Spleen (tissue), 7 donors: ENCODE measurements around the gene CNIH2.

ENCODE experiments used
- POLR2A ChIP-seq, 3 donors: fragments of 450-650 bp; IDR thresholded peaks; one replicate each; pipeline ENCODE4 v1.5.1; 2017; ENCODE audit warnings: antibody characterized with exemption in 3 of 3, mild to moderate bottlenecking in 1 of 3
- POLR2AphosphoS5 ChIP-seq, 3 donors: sonication (generic); formaldehyde crosslinking; IDR thresholded peaks; one replicate each; pipeline ENCODE4 v1.5.1; 2017; ENCODE audit warnings: antibody characterized with exemption in 3 of 3
- TF ChIP-seq, protein P1 (sequence below), 11 experiments: fragments of 200-600 bp in 7 of 11; fragments of 450-650 bp in 4 of 11; sonication (generic) in 4 of 11; IDR thresholded peaks in 8 of 11; conservative IDR thresholded peaks in 3 of 11; 1 replicate in 7 of 11; 2 replicates in 4 of 11; pipeline versions ENCODE4 v1.4.0 to v1.8.0; 2016 to 2021; ENCODE audit warnings: antibody characterized with exemption in 11 of 11, inconsistent platforms in 4 of 11, mild to moderate bottlenecking in 1 of 11
- donor health status: DM: no; HTN: no; CAD: no; lungs with moderate emphysema.
- donor health status: DM: no; HTN: no; CAD: no.
- donor health status: DM: no; HTN: no; CAD: no.

DNA sequence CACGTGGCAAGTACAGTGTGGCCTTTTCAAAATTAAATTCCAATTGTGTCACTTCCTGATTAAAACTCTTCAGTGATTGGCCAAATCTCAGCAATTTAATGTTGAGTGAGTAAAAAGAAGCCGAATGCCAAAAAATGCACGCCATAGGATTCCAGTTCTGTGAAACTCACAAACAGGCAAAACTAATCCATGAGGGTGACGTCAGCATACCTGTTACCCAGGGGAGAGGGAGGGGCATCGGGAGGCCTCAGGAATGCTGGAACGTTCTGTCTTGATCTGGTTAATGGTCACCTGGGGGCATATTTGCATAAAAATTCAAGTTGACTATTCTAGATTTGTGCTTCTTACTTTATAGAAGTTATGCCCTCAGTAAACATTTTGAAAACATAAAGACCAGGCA is 49.5 kb upstream of the CNIH2 start:
- TF ChIP-seq, protein P1, sequence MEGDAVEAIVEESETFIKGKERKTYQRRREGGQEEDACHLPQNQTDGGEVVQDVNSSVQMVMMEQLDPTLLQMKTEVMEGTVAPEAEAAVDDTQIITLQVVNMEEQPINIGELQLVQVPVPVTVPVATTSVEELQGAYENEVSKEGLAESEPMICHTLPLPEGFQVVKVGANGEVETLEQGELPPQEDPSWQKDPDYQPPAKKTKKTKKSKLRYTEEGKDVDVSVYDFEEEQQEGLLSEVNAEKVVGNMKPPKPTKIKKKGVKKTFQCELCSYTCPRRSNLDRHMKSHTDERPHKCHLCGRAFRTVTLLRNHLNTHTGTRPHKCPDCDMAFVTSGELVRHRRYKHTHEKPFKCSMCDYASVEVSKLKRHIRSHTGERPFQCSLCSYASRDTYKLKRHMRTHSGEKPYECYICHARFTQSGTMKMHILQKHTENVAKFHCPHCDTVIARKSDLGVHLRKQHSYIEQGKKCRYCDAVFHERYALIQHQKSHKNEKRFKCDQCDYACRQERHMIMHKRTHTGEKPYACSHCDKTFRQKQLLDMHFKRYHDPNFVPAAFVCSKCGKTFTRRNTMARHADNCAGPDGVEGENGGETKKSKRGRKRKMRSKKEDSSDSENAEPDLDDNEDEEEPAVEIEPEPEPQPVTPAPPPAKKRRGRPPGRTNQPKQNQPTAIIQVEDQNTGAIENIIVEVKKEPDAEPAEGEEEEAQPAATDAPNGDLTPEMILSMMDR (IDR thresholded peaks at IDR 0.05 in 8 of 11, conservative IDR thresholded peaks at IDR 0.05 in 3 of 11) = no peak
- no peak for TF ChIP-seq POLR2A (IDR thresholded peaks at IDR 0.05)
- no peak for TF ChIP-seq POLR2AphosphoS5 (IDR thresholded peaks at IDR 0.05)
